Keratinocyte (primary cell): Measurements from ENCODE around the gene SNX12. TPM values are rescaled to one million over a fixed set of nuclear protein-coding genes. Genes with fewer than 3 reads are reported as not detected.

Source experiments
- DNase-seq: peaks from one replicate; pipeline ENCODE4 v3.0.0-alpha.2; 2011; ENCODE audit warnings: low read depth, missing footprints, low spot score
- FAIRE-seq: peaks from 2 replicates; lab custom pipeline; 2011; peaks lifted over from hg19 to GRCh38; lab: Jason Lieb, UNC
- H2AFZ ChIP-seq: 2 replicates; pipeline ENCODE4 v1.6.0; 2012; ENCODE audit warnings: low read length, control low read depth, inconsistent platforms; ENCODE audit not compliant: control insufficient read depth
- H3K27ac ChIP-seq: 2 replicates; pipeline ENCODE4 v1.5.1; 2011; ENCODE audit warnings: low read length; ENCODE audit not compliant: control insufficient read depth, insufficient read depth
- H3K27me3 ChIP-seq: 3 replicates; pipeline ENCODE4 v1.6.0; 2011; ENCODE audit warnings: low read length; ENCODE audit not compliant: control insufficient read depth, insufficient read depth; ENCODE audit errors: extremely low read depth
- H3K36me3 ChIP-seq, 2 experiments: 2 replicates in 1 of 2; 3 replicates in 1 of 2; pipeline ENCODE4 v1.5.1; 2011; ENCODE audit warnings: low read length in 2 of 2, mild to moderate bottlenecking in 1 of 2; ENCODE audit not compliant: control insufficient read depth in 2 of 2, insufficient read depth in 2 of 2; ENCODE audit errors: extremely low read depth in 1 of 2
- H3K4me1 ChIP-seq: 3 replicates; pipeline ENCODE4 v1.5.1; 2011; ENCODE audit warnings: low read length; ENCODE audit not compliant: control insufficient read depth, insufficient read depth; ENCODE audit errors: extremely low read depth
- H3K4me2 ChIP-seq: 3 replicates; pipeline ENCODE4 v1.6.0; 2011; ENCODE audit warnings: low read depth, low read length; ENCODE audit not compliant: control insufficient read depth, insufficient read depth; ENCODE audit errors: extremely low read depth
- H3K4me3 ChIP-seq, 3 experiments: fragments of 200-600 bp in 1 of 3; sonication (generic) in 1 of 3; 2 replicates in 2 of 3; 3 replicates in 1 of 3; pipeline ENCODE4 v1.5.1; 2011 to 2016; ENCODE audit warnings: low read length in 3 of 3, mild to moderate bottlenecking in 3 of 3, control low read depth in 2 of 3, inconsistent platforms in 1 of 3, low read depth in 1 of 3, mixed read lengths in 1 of 3, mixed run types in 1 of 3, moderate library complexity in 1 of 3; ENCODE audit not compliant: control insufficient read depth in 2 of 3, insufficient read depth in 2 of 3; ENCODE audit errors: extremely low read depth in 1 of 3
- H3K79me2 ChIP-seq: 2 replicates; pipeline ENCODE4 v1.6.0; 2012; ENCODE audit warnings: low read length; ENCODE audit not compliant: control insufficient read depth, insufficient read depth
- H3K9ac ChIP-seq: 3 replicates; pipeline ENCODE4 v1.6.0; 2011; ENCODE audit warnings: low read length; ENCODE audit not compliant: control insufficient read depth, insufficient read depth; ENCODE audit errors: extremely low read depth
- H3K9me1 ChIP-seq: 3 replicates; pipeline ENCODE4 v1.6.0; 2011; ENCODE audit warnings: low read length; ENCODE audit not compliant: control insufficient read depth, insufficient read depth; ENCODE audit errors: extremely low read depth
- H3K9me3 ChIP-seq: 2 replicates; pipeline ENCODE4 v1.5.1; 2012; ENCODE audit warnings: low read depth, low read length; ENCODE audit not compliant: control insufficient read depth
- H4K20me1 ChIP-seq: 3 replicates; pipeline ENCODE4 v1.6.0; 2011; ENCODE audit warnings: low read length; ENCODE audit not compliant: control insufficient read depth, insufficient read depth; ENCODE audit errors: extremely low read depth
- EZH2 ChIP-seq: IDR thresholded peaks from one replicate; pipeline ENCODE4 v1.6.1; 2012; ENCODE audit warnings: inconsistent platforms, mild to moderate bottlenecking, low read length, moderate library complexity
- dilution Hi-C: fragments of 300-500 bp; cut with MboI; formaldehyde crosslinking; loops from one replicate; pipeline ENCODE4 v1.7.0; 2020; ENCODE audit warnings: low sequenced_read_pairs; ENCODE audit not compliant: extremely low pct_ligation_motif_present
- polyA minus RNA-seq, 3 experiments: library from RNA; depleted of rRNA, polyadenylated mRNA; stranded (reverse); fragments of >200 nt; gene quantifications; 1 replicate in 1 of 3; 2 replicates in 1 of 3; 3 replicates in 1 of 3; pipeline ENCODE4 v1.2.3, GENCODE V29; 2011
- polyA plus RNA-seq, 5 experiments: library from polyadenylated mRNA; depleted of rRNA in 3 of 5; stranded (reverse) in 3 of 5; stranded (forward) in 1 of 5; unstranded in 1 of 5; fragments of >200 nt; gene quantifications; 1 replicate in 1 of 5; 2 replicates in 3 of 5; 3 replicates in 1 of 5; pipeline versions ENCODE4 v1.2.1 to v1.2.3, GENCODE V29; 2011 to 2012; ENCODE audit warnings: missing spikeins in 2 of 5, low read depth in 1 of 5, low replicate concordance in 1 of 5
- TF ChIP-seq, protein P1 (sequence below), 3 experiments: IDR thresholded peaks in 1 of 3; conservative IDR thresholded peaks in 1 of 3; optimal IDR thresholded peaks in 1 of 3; 2 replicates in 2 of 3; 3 replicates in 1 of 3; pipeline versions ENCODE3 to v1.5.1; 2011; ENCODE audit warnings: low read length in 3 of 3, mild to moderate bottlenecking in 3 of 3, moderate library complexity in 2 of 3, control low read depth in 1 of 3, inconsistent platforms in 1 of 3; ENCODE audit not compliant: insufficient read depth in 2 of 3; ENCODE audit errors: extremely low read depth in 1 of 3

SNX12 gene
- polyA plus RNA-seq = 78.8 to 94.0 TPM (median 83.7 TPM) in 3 replicates
- polyA plus RNA-seq (2011; ENCODE audit: low read depth) = 43.5 TPM
- polyA plus RNA-seq (2011; cell fraction: cytosol; rRNA removed) = 82.5 and 90.0 TPM in 2 replicates
- polyA plus RNA-seq (2011; cell fraction: nucleus; rRNA removed) = 50.4 and 54.8 TPM in 2 replicates
- polyA plus RNA-seq (2012; ENCODE audit: low replicate concordance) = 43.6 and 82.8 TPM in 2 replicates
- 71.4 to 105 TPM (median 90.9 TPM) in 3 replicates for polyA minus RNA-seq
- polyA minus RNA-seq (2011; cell fraction: cytosol; rRNA and poly(A)+ RNA removed) = 87.1 TPM
- 25.4 and 29.2 TPM in 2 replicates for polyA minus RNA-seq (2011; cell fraction: nucleus; rRNA and poly(A)+ RNA removed)

DNA sequence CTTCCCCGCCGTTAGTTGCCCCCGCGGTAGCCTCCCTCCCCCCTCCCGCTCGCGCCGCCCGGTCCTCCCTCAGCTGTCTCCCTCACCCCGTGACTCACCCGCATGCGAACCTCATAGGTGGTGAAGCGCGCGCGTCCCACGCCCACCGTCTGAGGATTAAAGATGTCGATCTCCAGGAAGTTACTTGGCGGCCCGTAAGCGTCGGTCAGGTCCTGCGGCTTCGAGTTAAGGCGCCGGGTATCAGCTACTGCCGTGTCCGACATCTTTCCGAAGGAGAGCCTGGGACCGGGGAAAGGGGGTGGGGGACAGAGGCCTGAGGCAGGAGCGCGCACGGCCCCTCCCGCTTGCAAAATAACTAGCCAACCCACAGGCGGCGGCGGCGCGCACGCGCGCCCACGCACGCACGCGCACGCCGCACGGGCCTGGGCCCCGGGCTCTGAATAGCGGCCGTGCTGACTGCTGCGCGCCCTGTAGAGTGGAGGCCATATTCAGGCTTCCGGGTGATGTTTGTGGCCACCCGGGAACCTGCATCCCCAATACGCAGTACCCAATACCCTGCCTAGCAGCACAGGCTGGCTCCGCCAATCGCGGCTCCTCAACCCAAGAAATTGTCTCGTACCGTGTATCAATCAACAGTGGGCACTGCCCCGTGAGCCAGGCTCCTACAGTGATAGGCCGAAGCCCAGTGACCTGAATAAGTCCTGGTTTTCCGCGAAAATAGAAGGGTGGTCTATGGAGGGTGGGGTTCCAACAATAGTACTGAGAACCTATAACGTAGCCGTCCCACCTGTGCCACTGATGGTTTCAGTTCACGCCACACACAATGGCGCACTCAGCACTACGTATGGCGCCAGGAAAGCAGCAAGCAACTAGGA is at the start of gene SNX12:
Gene SNX12 (minus strand): TSS at position 291 of the 875 bp plus-strand sequence. CDS start 28 bp downstream, at position 263.
- no peaks in the 10 kb centered on the region for H4K20me1 ChIP-seq
- peak; percentile 38 for DNase-seq
- H3K4me1 ChIP-seq = peaks cover 4% of the 10 kb centered on the region
- H3K9me3 ChIP-seq = no peaks in the 10 kb centered on the region
- H3K79me2 ChIP-seq = peaks cover 29% of the 10 kb centered on the region
- peak within 1 kb of the TSS; percentile 53 to 71 (median 57) for H3K4me3 ChIP-seq
- FAIRE-seq = peak; percentile 67
- TF ChIP-seq, protein P1, sequence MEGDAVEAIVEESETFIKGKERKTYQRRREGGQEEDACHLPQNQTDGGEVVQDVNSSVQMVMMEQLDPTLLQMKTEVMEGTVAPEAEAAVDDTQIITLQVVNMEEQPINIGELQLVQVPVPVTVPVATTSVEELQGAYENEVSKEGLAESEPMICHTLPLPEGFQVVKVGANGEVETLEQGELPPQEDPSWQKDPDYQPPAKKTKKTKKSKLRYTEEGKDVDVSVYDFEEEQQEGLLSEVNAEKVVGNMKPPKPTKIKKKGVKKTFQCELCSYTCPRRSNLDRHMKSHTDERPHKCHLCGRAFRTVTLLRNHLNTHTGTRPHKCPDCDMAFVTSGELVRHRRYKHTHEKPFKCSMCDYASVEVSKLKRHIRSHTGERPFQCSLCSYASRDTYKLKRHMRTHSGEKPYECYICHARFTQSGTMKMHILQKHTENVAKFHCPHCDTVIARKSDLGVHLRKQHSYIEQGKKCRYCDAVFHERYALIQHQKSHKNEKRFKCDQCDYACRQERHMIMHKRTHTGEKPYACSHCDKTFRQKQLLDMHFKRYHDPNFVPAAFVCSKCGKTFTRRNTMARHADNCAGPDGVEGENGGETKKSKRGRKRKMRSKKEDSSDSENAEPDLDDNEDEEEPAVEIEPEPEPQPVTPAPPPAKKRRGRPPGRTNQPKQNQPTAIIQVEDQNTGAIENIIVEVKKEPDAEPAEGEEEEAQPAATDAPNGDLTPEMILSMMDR (optimal IDR thresholded peaks at IDR 0.05 in 1 of 3, IDR thresholded peaks at IDR 0.05 in 1 of 3, conservative IDR thresholded peaks at IDR 0.05 in 1 of 3; ENCODE audit: extremely low read depth in 1 of 3, insufficient read depth in 2 of 3, low read length in 3 of 3) = no peak
- no peak for TF ChIP-seq EZH2
- peak within 1 kb of the TSS; percentile 72 for H3K9ac ChIP-seq
- peak within 1 kb of the TSS; percentile 75 for H2AFZ ChIP-seq
- H3K9me1 ChIP-seq = no peaks in the 10 kb centered on the region
- no peaks in the 10 kb centered on the region for H3K36me3 ChIP-seq
- H3K27ac ChIP-seq = peak within 1 kb of the TSS; percentile 66
- no peaks in the 10 kb centered on the region for H3K27me3 ChIP-seq
- H3K4me2 ChIP-seq = peak within 1 kb of the TSS; percentile 66
- dilution Hi-C loops = no loop called here

DNA sequence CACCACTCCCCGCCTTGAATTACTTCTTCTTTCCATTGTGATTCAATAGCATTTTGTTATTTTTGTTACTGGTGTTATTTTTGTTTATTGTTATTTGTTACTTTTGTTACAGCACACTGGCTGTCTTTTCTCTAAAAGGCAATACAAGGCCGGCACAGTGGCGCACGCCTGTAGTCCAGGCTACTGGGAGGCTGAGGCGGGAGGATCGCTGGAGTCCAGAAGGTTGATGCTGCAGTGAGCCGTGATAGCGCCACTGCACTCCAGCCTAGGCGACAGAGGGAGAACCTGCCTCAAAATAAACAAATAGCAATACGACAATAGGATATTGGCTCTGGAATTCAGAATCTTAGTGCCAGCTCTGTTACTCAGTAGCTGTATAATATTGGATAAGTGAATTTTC is 49.2 kb upstream of the SNX12 start:
- H3K4me2 ChIP-seq = peak overlapping the region; percentile 14

More for the DNA sequence above, 49.2 kb upstream of the SNX12 start:
- Histone ChIP-seq H3K9ac (no peak overlapping the region), H3K4me3 (no peak overlapping the region), H3K36me3 (peaks cover 6 to 7% of the 10 kb centered on the region in 2 experiments), H3K9me1 (no peaks in the 10 kb centered on the region), H2AFZ (peak overlapping the region; percentile 10), H3K4me1 (peaks cover 10% of the 10 kb centered on the region), H4K20me1 (no peaks in the 10 kb centered on the region), H3K27me3 (no peaks in the 10 kb centered on the region), H3K27ac (no peak overlapping the region), H3K9me3 (no peaks in the 10 kb centered on the region), H3K79me2 (no peaks in the 10 kb centered on the region)
- TF ChIP-seq, protein P1 (optimal IDR thresholded peaks at IDR 0.05 in 1 of 3, IDR thresholded peaks at IDR 0.05 in 1 of 3, conservative IDR thresholded peaks at IDR 0.05 in 1 of 3; ENCODE audit: extremely low read depth in 1 of 3, insufficient read depth in 2 of 3, low read length in 3 of 3) = no peak
- TF ChIP-seq EZH2 = no peak
- dilution Hi-C loops = no loop called here
- FAIRE-seq = no peak
- DNase-seq = no peak
